ENCODE results near the gene RHBDD3.

Gene RHBDD3

GRCh38 chr22:29211066-29211465 is 56.7 kb downstream of the RHBDD3 start:
- H3K27ac Mint-ChIP-seq (ENCODE audit: low read depth) = no peak overlapping the region
- ATAC-seq (replicated peaks; ENCODE audit: extremely low read depth, poor library complexity, severe bottlenecking) = no peak
- peaks cover 5% of the 10 kb centered on the region for H3K4me1 Mint-ChIP-seq
- H3K36me3 Mint-ChIP-seq (ENCODE audit: insufficient read depth) = no peaks in the 10 kb centered on the region
- peaks cover 8% of the 10 kb centered on the region for H3K27me3 Mint-ChIP-seq
- no peaks in the 10 kb centered on the region for H3K9me3 Mint-ChIP-seq
- no peak for DNase-seq (ENCODE audit: low spot score in 2 of 2)
- no peak overlapping the region for H3K4me3 Mint-ChIP-seq
